ENCODE measurements around the gene FCRLB.
"Not testable (repeated sequence)": the region's sequence is repeated elsewhere in the genome, so short reads cannot be mapped to it uniquely, and the experiment has no call there.

- TF ChIP-seq, protein P1, sequence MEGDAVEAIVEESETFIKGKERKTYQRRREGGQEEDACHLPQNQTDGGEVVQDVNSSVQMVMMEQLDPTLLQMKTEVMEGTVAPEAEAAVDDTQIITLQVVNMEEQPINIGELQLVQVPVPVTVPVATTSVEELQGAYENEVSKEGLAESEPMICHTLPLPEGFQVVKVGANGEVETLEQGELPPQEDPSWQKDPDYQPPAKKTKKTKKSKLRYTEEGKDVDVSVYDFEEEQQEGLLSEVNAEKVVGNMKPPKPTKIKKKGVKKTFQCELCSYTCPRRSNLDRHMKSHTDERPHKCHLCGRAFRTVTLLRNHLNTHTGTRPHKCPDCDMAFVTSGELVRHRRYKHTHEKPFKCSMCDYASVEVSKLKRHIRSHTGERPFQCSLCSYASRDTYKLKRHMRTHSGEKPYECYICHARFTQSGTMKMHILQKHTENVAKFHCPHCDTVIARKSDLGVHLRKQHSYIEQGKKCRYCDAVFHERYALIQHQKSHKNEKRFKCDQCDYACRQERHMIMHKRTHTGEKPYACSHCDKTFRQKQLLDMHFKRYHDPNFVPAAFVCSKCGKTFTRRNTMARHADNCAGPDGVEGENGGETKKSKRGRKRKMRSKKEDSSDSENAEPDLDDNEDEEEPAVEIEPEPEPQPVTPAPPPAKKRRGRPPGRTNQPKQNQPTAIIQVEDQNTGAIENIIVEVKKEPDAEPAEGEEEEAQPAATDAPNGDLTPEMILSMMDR (IDR thresholded peaks at IDR 0.05; ENCODE audit: borderline replicate concordance, extremely low read depth, low read length, poor library complexity, severe bottlenecking), result not testable (repeated sequence)
- not testable (repeated sequence) for TF ChIP-seq EZH2 (IDR thresholded peaks at IDR 0.05; ENCODE audit: borderline replicate concordance, low read depth, low read length, severe bottlenecking)
These were observed 48.3 kb downstream of the FCRLB start for GRCh38 chr1:161769673-161770045.
